HG03095 (cell line): Measurements from ENCODE around the gene CEMIP.

ENCODE experiments used
- ATAC-seq: cut with Tn5 transposase; IDR thresholded peaks from one replicate; pipeline ENCODE4 v1.9.1; 2021; ENCODE audit warnings: moderate library complexity; ENCODE audit not compliant: unreplicated experiment

The CEMIP gene

DNA sequence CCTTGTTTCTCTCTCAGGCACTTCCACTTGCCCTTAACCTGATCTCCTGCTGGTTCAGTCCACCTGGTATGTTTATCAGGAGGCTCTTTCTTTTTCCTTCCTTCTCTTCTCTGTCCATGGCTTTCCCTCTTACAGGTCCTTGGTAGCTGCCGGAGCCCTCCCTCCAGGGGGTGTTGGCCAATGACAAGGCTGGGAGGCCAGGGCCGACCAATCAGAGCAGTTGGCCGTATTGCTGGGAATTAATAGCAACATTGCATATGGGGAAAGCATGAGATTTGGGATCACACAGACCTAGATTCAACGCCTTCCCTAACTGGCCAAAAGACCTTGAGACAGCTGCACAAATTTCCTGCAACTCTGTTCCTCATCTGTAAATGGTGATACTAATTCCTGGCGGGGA lies 62.4 kb downstream of the CEMIP start:
- ATAC-seq: no peak

- no peak for ATAC-seq
Observed at GRCh38 chr15:80844011-80844732, 65.0 kb downstream of the CEMIP start.

GRCh38 chr15:80846031-80846815 lies 67.1 kb downstream of the CEMIP start:
- ATAC-seq: no peak

DNA sequence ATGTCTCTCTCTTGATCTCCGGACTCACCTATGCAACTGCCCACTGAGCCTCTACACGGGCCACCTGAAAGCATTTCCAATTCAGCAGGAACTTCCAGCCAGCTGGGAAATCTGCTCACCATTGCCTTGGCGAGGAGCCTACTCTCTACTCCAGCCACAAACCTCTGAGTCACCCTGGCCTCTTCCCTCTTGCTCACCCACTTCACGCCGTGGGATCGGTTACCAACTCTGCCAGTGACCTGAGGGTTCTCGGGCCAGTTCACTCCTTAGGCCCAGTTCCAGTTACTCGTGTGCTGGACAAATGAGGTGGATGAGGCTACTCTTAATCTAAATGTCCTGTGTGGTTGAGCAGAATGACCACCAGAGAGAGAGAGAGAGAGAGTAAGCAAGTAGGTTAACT lies 70.1 kb downstream of the CEMIP start:
- ATAC-seq: no peak

- no peak for ATAC-seq
Observed at GRCh38 chr15:80850941-80851451, 71.8 kb downstream of the CEMIP start.

GRCh38 chr15:80852676-80853075 lies 73.5 kb downstream of the CEMIP start:
- ATAC-seq: no peak

- ATAC-seq: no peak
Observed at GRCh38 chr15:80854104-80854503, 74.9 kb downstream of the CEMIP start.

GRCh38 chr15:80855206-80855605 lies 76.0 kb downstream of the CEMIP start:
- no peak for ATAC-seq

DNA sequence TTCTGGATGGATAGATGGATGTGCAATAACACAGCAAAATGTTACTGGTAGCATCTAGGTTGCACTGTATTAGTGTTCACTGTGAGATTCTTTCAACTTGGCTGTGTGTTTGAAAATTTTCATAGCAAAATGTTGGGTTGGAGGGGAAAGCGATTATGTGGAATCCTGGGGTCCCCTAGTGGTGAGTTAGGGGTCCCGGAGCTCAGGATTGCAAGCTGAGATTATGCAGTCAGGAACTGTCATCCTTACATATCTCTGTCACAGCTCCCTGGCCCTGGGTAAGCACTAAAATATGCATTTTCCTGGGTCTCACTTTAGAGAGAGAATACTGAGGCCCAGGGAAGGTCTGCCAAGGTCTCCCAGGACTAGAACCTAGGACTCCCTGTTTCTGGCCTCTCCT lies 77.2 kb downstream of the CEMIP start:
- no peak for ATAC-seq

DNA sequence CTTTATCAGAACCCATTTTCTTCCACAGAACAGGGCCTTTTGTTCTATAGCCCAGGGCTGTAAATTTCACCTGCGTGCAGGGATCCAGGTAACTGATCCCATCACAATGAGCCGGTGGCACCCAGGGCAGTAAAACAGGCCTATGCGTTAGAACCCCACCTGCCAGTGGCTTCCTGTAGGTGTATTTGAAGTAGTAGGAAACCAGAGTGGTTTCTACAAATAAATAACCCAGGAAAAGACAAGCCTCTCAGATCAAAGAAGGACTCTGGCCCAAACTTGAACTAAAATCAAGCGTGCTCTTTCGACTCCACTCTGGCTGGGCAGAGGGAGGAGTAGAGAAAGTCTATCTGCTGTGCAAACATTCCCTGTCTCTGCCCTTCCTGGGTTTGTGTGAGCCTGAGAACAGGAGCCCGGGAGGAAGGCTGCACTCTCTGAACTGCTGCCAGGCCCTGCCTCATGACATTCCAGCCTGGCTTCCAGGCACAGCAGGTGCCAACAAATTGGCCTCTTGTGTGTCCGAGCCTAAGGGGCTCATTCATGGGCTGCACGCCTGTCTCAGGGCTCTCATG lies 77.7 kb downstream of the CEMIP start:
- ATAC-seq: no peak

DNA sequence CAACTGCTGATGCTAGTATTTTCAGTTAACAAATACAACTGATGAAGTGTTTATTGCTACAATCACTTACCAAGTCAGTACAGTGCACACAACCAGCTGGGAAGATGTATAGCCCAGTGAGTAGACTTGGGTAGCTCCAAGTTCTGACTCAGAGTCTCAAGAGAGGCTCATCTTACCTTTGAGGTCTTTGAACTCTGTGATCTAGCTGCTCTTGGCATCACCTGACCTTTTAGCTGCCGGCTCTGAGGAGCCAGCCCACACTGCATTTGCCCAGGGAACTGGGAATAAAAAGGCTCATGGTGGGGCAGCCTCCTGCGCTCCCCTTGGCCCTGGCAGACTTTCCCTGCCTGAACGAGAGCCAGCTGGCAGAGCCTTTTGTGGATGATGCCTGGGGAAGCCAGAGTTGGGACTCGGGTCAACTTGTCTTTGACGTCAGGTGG lies 82.6 kb downstream of the CEMIP start:
- ATAC-seq: no peak

GRCh38 chr15:80864666-80865065 lies 85.5 kb downstream of the CEMIP start:
- ATAC-seq: no peak

DNA sequence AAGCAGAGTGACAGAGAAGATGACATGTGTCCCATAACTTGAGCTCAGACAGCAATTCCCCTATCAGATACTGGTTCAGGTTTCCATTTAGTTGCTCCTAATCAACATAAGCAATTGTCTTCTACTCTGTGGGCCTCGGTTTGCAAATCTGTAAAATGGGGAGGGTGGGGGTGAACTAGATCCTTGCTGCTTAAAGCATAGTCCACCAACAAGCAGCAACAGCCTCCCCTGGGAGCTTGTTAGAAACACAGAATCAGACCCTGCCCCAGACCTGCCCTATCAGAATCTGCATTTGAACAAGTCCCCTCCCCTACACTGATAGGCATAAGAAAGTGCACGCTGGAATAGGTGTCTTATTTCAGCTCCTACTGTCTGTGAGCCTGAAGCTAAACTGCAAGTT lies 87.8 kb downstream of the CEMIP start:
- ATAC-seq: no peak

DNA sequence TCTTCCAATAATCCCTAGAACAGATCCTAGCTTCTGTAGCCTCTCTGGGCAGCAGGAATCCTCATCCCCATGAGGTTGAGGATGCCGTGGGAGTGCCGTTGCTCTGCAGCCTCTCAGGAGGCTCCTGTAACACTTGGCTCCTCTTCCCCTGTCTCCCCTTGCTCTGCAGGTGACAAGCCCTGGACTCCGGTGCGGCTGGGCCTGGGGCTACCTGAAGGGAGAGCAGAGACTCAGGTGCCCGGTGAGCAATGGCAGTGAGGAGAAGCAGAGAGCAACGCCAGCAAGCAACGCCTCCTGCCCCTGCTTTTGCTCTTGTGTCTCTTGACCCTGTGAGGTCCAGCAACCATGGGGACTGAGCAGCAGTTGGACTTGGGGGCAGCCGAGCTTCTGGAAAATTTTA lies 91.2 kb downstream of the CEMIP start:
- no peak for ATAC-seq

DNA sequence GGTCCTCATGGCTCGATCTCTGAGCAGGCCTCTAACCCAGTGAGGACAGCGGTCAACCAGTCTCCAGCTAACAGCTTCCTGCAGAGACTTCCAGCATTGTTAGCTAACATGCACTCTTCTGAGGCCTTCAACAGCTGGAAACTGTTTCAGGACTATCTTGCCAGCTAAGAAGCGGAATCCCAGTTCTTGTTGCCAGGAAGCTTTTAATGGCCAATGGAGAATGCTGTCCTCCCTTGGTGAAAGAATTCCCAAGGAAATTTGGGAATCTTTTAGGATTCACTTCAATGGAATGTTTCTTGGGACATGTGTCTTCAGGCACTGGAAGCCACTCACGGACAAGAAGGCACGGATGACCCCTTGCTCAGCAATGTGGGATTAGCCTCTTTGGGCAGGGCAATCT lies 91.7 kb downstream of the CEMIP start:
- no peak for ATAC-seq

- ATAC-seq: no peak
Observed at GRCh38 chr15:80871858-80872257, 92.7 kb downstream of the CEMIP start.

DNA sequence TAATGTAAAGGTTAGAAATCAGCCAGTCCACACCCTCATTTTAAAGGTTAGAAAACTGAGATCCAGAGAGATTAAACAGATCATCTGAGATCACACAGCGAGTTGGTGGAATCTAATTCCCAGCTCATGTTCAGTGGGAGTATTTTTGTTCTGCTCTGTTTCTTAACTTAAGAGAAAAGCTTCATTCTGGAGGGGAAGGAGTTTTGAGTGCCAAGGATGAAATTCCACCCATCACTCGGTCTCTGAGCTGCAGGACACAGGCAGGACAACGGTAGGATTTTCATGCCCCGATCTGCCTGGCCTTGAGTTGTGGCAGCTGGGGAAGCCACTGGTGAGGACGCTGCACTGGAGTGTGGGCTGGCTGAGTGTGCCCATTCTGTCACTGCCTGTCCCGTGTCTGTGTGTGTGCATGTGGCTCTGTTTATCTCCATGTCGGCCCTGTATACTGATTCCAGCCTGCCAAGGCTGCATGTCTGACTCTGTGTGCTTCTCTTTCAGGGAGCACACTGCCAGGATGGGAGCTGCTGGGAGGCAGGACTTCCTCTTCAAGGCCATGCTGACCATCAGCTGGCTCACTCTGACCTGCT lies 94.3 kb downstream of the CEMIP start:
- no peak for ATAC-seq

- no peak for ATAC-seq
Observed at GRCh38 chr15:80875568-80876347, 96.6 kb downstream of the CEMIP start.

DNA sequence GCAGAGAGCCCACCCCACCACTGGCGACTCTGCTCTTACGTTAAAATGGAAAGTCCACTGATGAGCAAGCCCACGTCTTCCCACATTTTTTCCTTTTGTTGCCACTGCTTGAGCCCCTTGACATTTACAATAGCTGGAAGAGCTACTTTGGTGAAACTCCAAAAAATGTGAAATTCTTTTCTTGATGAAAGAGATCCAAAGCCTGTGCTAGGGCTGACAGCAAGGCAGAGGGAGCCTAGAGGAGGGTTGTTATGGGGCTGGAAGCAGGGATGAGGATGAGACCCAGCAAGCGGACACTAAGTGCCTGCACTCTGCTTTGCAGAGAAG lies 97.1 kb downstream of the CEMIP start:
- ATAC-seq: no peak

DNA sequence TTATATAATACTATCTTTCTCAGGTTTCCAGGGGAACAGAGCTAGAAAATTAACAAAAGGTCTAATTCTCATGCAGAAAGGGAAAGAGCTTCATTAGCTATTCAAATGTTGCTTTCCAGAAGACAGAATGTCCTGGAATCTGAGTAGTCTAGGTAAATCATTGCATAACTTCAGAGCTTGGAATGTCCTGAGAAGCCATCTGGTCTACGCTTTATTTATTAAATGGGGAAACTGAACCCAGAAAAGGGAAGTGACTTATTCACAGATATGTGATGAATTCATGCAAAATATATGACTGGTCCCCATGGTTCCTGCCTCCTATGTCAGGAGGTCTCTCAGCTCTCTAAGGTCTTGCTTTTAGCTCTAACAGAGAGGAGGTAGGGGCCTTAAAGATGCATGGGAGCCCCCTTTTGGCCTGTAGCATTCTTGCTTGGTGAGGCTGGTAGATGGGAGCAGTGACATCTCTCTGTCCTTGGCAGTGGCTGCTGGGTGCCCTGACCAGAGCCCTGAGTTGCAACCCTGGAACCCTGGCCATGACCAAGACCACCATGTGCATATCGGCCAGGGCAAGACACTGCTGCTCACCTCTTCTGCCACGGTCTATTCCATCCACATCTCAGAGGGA lies 99.2 kb downstream of the CEMIP start:
- ATAC-seq: no peak
